ENCODE measurements around the gene NAB2. TPM values are rescaled to one million over a fixed set of nuclear protein-coding genes. Genes with fewer than 3 reads are reported as not detected.

NAB2 gene
- polyA plus RNA-seq, 1 donor = 37.2 TPM

DNA sequence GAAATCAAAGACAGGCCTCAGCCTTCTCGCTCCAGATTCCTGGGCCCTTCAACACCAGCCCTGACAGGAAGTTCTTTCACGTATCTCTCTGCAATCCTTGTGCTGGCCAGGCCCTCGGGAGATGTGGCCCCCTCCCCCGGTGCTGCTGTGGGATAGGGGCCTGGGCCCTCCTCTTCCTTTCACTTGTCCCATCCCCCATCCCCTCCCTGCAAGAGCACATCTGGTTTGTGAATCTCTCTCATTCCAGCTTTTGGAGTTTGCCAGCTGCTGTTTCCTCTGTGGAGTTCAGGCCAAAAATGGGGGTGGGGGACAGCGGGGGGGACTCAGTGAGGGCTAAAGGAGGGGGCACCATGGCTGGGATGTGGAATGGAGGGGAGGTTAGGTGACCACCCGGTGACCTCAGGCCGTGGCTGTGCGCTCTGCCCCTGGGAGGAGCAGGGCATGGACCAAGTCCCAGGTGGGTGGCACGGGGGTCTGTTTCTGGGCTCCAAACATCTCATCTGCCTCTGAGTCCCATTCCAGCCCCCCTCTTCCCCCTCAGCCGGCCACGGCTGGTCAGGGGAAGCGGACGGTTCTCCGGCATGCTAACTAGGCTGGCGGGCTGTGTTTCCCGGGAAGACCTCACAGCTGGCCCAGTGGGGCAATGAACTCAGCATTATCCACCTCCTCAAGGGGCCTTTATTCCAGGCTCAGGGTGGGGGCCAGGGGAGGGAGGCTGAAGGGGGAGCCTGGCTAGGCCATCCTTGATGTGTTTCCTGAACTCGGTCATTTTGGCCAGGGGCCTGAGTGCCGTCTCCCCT lies 46.8 kb downstream of the NAB2 start:
- peak; percentile 91 for DNase-seq

DNA sequence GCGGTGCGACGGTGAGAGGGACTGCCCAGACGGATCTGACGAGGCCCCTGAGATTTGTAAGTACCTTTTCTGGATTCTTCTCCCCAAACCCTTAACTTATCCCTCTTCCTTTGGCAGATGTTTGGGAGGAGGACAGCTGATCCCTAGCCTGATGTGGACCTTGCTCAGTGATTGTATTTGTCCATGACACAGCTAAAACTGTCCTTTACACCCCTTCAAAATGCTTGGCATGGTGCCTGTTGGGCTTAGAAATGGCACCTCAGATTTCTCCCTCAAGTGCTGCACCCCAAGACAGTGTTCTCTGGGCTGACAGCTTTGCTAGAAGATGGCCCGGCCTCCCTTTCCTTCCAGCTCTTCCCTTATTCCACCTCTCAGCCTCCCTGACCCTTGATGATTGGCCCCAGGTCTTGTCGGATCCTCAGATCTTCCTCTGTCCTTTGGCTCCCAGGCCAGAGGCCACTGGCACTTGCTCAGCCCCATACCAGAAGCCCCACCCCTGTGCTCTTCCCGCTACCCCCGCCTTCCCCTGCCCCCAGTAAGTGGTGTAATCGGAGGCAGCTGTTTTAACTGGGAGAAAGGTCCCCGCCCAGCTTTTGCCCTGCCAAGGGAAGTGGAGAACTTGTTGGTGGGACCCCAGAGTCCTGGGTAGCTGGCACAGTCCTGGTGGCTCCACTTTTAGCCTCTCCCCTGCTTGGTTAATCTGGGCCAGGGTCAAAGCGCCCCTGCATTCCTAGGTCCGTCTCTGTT lies 49.8 kb downstream of the NAB2 start:
- DNase-seq = no peak

DNA sequence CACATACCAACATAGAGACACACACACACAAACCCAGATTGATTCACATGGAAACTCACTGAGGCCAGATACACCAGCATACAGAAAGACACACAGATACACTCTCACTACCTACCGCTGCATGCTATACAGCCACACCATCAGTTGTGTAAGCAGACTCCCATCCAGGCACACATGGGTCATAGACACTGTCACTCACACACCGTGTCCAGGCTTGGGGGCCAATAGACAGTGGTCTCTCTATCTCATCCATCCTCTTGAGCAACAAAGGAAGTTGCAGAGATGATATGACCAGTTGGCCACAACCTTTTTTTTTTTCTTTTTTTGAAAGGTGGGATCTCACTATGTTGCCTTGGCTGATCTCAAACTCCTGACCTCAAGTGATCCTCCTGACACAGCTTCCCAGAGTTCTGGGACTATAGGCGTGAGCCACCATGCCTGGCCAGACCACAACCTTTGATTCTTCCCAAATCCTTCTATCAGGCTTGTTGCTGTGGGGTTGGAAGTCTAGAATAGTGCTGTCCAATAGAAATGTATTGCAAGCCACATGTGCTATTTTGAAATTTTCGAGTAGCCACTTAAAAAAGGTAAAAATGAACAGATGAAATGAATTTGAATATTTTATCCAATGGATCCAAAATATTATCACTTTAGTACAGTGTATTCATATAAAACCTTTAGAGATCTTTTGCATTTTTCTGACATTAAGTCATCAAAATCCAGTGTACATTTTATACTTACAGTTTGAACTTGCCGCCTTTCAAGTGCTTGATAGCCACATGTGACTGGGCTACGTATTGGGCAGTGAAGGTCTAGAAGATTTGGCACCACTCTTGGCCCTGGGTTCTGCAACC lies 51.1 kb downstream of the NAB2 start:
- DNase-seq = no peak

DNA sequence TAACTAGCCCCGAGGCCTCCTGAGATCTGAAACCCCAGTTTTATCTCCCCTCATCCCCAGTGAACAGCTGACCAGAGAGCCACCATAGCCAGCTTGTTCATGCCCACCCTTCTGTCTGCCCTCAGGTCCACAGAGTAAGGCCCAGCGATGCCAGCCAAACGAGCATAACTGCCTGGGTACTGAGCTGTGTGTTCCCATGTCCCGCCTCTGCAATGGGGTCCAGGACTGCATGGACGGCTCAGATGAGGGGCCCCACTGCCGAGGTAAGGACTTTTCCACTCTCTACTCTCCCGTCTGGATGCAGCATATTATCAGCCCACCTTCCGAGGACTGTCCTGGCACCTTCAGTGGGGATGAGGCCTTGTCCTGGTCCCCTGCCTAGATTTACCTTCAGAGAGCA lies 52.3 kb downstream of the NAB2 start:
- DNase-seq = no peak

DNA sequence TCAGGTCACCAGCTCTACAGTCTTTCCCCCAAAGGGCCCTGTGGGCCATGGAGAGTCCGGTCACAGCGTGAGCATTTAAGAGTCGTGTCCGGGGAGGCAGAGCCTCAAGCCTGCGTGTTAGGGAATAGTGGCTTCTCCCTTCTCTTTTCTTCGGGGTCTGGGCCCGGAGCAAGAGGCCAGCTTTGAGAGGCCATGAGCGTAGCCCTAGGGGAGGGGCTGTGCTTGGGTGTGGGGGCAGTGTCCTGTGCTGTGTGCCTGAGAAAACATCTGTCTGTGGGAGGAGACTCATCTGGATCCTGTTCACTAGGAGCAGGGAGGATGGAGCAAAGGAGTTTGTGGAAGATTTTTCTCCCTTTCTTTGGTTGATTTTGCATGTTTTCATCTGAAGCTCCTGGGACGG lies 53.2 kb downstream of the NAB2 start:
- DNase-seq = no peak

DNA sequence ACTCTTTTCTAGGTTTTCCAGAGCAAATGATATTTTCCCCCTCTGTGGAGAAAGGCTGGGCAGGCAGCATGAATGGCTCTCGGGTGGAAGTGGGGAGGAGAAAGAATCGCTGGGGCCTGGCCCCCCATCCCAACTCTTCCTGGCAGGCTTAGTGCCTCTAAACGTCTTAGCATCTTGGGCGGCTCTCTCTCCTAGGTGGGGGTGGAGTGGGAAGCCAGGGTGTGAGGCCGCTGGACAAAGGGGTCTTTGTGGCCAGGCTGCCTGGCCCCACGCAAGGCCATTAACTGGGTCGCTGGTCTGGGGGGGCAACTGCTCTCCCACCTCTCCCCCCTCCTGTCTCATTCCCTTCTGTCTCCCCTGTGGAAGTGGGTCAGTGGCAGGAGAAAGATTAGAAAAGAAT lies 53.8 kb downstream of the NAB2 start:
- DNase-seq = no peak

DNA sequence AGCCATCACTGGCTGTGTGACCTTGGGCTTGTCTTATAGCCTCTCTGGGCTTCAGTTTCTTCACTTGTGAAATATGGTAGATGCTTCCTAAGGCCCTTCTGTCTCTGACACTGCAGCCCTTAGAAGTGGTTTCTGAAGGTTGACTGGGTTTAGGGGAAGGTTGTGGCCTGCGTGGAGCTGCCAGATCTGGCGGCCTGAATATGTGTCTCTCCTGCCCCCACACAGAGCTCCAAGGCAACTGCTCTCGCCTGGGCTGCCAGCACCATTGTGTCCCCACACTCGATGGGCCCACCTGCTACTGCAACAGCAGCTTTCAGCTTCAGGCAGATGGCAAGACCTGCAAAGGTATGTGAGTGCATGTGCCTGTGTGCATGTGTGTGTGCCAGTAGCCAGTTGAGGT lies 54.5 kb downstream of the NAB2 start:
- no peak for DNase-seq

Other genes with a start within 250 kb of the NAB2 start
- 0.36 TPM for gene SDR9C7, start 154.7 kb upstream of the NAB2 start, polyA plus RNA-seq (ENCODE audit: insufficient read length)
- gene RDH16, start 131.5 kb upstream of the NAB2 start, polyA plus RNA-seq (ENCODE audit: insufficient read length) = 0.57 TPM
- 4.6 TPM for gene ZBTB39, start 82.6 kb upstream of the NAB2 start, polyA plus RNA-seq (ENCODE audit: insufficient read length)
- not detected for gene TAC3, start 72.6 kb upstream of the NAB2 start, polyA plus RNA-seq (ENCODE audit: insufficient read length)
- gene MYO1A, start 39.0 kb upstream of the NAB2 start, polyA plus RNA-seq (ENCODE audit: insufficient read length) = 0.57 TPM
- gene NEMP1, start 10.3 kb upstream of the NAB2 start, polyA plus RNA-seq (ENCODE audit: insufficient read length) = 17.9 TPM
- gene STAT6, start 22.2 kb downstream of the NAB2 start, polyA plus RNA-seq (ENCODE audit: insufficient read length) = 43.1 TPM
- 130 TPM for gene LRP1, start 39.4 kb downstream of the NAB2 start, polyA plus RNA-seq (ENCODE audit: insufficient read length)
- 0.45 TPM for gene LRP1-AS, start 58.5 kb downstream of the NAB2 start, polyA plus RNA-seq (ENCODE audit: insufficient read length)
- 2.7 TPM for gene NXPH4, start 127.7 kb downstream of the NAB2 start, polyA plus RNA-seq (ENCODE audit: insufficient read length)
- gene SHMT2, start 140.6 kb downstream of the NAB2 start, polyA plus RNA-seq (ENCODE audit: insufficient read length) = 65.1 TPM
- gene STAC3, start 162.1 kb downstream of the NAB2 start, polyA plus RNA-seq (ENCODE audit: insufficient read length) = 476 TPM